Heart left ventricle (tissue), 16 donors: ENCODE data around the gene NELL1. TPM values are rescaled to one million over a fixed set of nuclear protein-coding genes. Genes with fewer than 3 reads are reported as not detected.
A peak's percentile ranks its signal among the peaks of the same experiment; 100 is the strongest.

Experiments
- ATAC-seq, 4 donors: fragments of 200-7000 bp; cut with Tn5 transposase; one replicate each; pipeline ENCODE4 v1.9.1; 2020 to 2022; ENCODE audit warnings: moderate library complexity in 4 of 4, mild to moderate bottlenecking in 3 of 4, moderate number of reproducible peaks in 1 of 4
- DNase-seq, 5 donors: peaks; one replicate each; pipeline ENCODE4 v3.0.0-alpha.2; 2020
- H3K27ac ChIP-seq, 12 donors: fragments of 200-600 bp; sonication (generic) in 4 of 12; one replicate each; pipeline versions ENCODE4 v1.5.0 to v1.8.0; 2016 to 2022; ENCODE audit warnings: mild to moderate bottlenecking in 2 of 12
- H3K27me3 ChIP-seq, 9 donors: fragments of 200-600 bp; sonication (generic) in 2 of 9; one replicate each; pipeline versions ENCODE4 v1.5.1 to v1.8.0; 2016 to 2022; ENCODE audit warnings: mild to moderate bottlenecking in 3 of 9
- H3K36me3 ChIP-seq, 9 donors: fragments of 200-600 bp; sonication (generic) in 2 of 9; one replicate each; pipeline versions ENCODE4 v1.5.0 to v1.8.0; 2018 to 2022; ENCODE audit warnings: mild to moderate bottlenecking in 2 of 9
- H3K4me1 ChIP-seq, 12 donors: fragments of 200-600 bp; sonication (generic) in 4 of 12; one replicate each; pipeline versions ENCODE4 v1.5.0 to v1.8.0; 2016 to 2022; ENCODE audit warnings: mild to moderate bottlenecking in 3 of 12
- H3K4me3 ChIP-seq, 12 donors: fragments of 200-600 bp; sonication (generic) in 4 of 12; one replicate each; pipeline versions ENCODE4 v1.5.0 to v1.8.0; 2017 to 2022; ENCODE audit warnings: mild to moderate bottlenecking in 9 of 12, moderate library complexity in 4 of 12
- H3K9me3 ChIP-seq, 12 donors: fragments of 200-600 bp; sonication (generic) in 4 of 12; one replicate each; pipeline versions ENCODE4 v1.5.0 to v1.8.0; 2016 to 2022; ENCODE audit warnings: mild to moderate bottlenecking in 1 of 12
- POLR2A ChIP-seq, 2 donors: fragments of 450-650 bp; IDR thresholded peaks; one replicate each; pipeline ENCODE4 v1.6.1; 2017; ENCODE audit warnings: antibody characterized with exemption in 2 of 2, mild to moderate bottlenecking in 2 of 2, moderate library complexity in 2 of 2
- WGBS, 4 donors: extraction: QIAGEN DNeasy Blood & Tissue Kit in 2 of 4; methylation state at CpG; one replicate each; pipeline versions ENCODE4 v1.1.5 to v1.1.7; 2013 to 2018; 5-methylcytosine and 5-hydroxymethylcytosine counted together
- intact Hi-C, 10 donors: fragments of 100-400 bp; cut with DNase I; formaldehyde crosslinking; loops; one replicate each; pipeline versions ENCODE4 v1.11.1 to v1.14.2; 2022
- polyA plus RNA-seq, 2 donors: library from polyadenylated mRNA; stranded (reverse); fragments of 200-250 nt; gene quantifications; one replicate each; pipeline ENCODE4 v1.2.3, GENCODE V29; 2013
- total RNA-seq, 9 donors: library from RNA; depleted of rRNA in 2 of 9; stranded (reverse); fragments of >200 nt in 2 of 9; fragmentation: NEBNext Ultra II Directional in 3 of 9; extraction: Animal tissue kit (Norgen Biotek cat#: 25700) in 3 of 9; gene quantifications; one replicate each; pipeline versions ENCODE4 v1.1.0 to v1.2.4, GENCODE V29; 2016 to 2023
- TF ChIP-seq, protein P1 (sequence below), 12 donors: fragments of 200-600 bp; sonication (generic) in 4 of 12; IDR thresholded peaks; one replicate each; pipeline versions ENCODE4 v1.5.0 to v1.8.0; 2018 to 2022; ENCODE audit warnings: antibody characterized with exemption in 12 of 12, mild to moderate bottlenecking in 5 of 12
- donor health status: ischemic (EF 13 %, LVEDD 7.1; RV severe dilation, severe dysfunction).
- donor health status: healthy with polysubstance abuse.
- donor health status: DM: no; HTN: yes; CAD: no.
- donor health status: DM: no; HTN: no; CAD: no.
- donor health status: ischemic (EF 25% LVEDD 6.9; RV normal size, moderate dysfunction).
- donor health status: ischemic (EF 25% LVEDD 5.7; RV mildly dilated, moderate dysfunction).
- donor health status: healthy.
- donor health status: DM: yes; HTN: yes; CAD: no.
- donor health status: ischemic (EF 35%, LVEDD 5.7; RV mildly dilated, moderate dysfunction).
- donor health status: nonischemic (EF 11% LVEDD 7.7; RV severe dilation, severe dysfunction).
- donor health status: DM: yes; HTN: yes; CAD: no.
- donor health status: PGD.
- donor health status: ischemic (EF 29% LVEDD 5.4; RV normal size, mild dysfunction).
- donor health status: nonischemic (EF 23%, LVEDD 6.1; RV moderate dilation, normal function).

The NELL1 gene
- total and polyA plus RNA-seq, 11 donors = 1.6 TPM; not detected in 10

DNA sequence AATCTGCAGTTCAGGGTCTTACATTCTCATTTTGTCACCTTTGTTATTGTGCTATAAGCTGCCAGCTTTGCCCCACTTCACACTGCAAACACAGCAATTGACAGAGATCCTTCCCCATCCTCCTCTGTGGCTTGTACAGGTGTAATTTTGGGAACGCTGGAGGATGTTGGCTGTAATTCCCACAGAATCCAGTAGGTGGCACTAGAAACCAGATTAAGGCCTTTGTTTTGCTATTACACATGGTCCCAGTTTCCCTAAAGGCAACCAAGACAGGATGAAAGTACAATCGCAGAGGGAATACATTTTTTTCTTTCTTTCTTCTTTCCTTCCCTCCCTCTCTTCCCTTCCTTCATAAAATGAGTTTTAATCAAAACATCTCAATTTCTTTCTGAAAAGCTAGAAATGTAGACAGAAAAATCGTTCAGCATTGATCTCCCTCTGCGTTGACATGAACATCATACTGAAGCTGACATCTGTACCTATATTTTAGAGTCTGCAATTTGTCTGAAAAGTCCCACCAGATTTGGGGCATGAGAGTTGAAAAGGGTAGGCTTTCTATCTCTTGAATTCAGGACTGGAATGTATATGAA is 21.3 kb upstream of the NELL1 start:
- H3K27ac ChIP-seq = no peak overlapping the region
- H3K27me3 ChIP-seq = peaks cover 0 to 14% (median 0%) of the 10 kb centered on the region in 9 donors
- no peaks in the 10 kb centered on the region for H3K9me3 ChIP-seq
- no peaks in the 10 kb centered on the region for H3K36me3 ChIP-seq
- H3K4me3 ChIP-seq = no peak overlapping the region
- no peak for TF ChIP-seq POLR2A (IDR thresholded peaks at IDR 0.05)
- TF ChIP-seq, protein P1, sequence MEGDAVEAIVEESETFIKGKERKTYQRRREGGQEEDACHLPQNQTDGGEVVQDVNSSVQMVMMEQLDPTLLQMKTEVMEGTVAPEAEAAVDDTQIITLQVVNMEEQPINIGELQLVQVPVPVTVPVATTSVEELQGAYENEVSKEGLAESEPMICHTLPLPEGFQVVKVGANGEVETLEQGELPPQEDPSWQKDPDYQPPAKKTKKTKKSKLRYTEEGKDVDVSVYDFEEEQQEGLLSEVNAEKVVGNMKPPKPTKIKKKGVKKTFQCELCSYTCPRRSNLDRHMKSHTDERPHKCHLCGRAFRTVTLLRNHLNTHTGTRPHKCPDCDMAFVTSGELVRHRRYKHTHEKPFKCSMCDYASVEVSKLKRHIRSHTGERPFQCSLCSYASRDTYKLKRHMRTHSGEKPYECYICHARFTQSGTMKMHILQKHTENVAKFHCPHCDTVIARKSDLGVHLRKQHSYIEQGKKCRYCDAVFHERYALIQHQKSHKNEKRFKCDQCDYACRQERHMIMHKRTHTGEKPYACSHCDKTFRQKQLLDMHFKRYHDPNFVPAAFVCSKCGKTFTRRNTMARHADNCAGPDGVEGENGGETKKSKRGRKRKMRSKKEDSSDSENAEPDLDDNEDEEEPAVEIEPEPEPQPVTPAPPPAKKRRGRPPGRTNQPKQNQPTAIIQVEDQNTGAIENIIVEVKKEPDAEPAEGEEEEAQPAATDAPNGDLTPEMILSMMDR (IDR thresholded peaks at IDR 0.05) = peak; percentile 68 to 90 (median 86)
- DNase-seq = no peak
- intact Hi-C loops = loop anchor here in 9 of 10 donors (2.0 to 10.0 kb wide), 8 partner anchors 864 to 1657 kb away; no protein-coding TSS in a partner anchor
- peak in 3 of 4 donors; percentile 41 to 56 (median 47) for ATAC-seq
- H3K4me1 ChIP-seq = no peaks in the 10 kb centered on the region
- WGBS, 4 donors = 36 to 41% (median 38%) methylated on average over 4 of the region's 4 CpGs

DNA sequence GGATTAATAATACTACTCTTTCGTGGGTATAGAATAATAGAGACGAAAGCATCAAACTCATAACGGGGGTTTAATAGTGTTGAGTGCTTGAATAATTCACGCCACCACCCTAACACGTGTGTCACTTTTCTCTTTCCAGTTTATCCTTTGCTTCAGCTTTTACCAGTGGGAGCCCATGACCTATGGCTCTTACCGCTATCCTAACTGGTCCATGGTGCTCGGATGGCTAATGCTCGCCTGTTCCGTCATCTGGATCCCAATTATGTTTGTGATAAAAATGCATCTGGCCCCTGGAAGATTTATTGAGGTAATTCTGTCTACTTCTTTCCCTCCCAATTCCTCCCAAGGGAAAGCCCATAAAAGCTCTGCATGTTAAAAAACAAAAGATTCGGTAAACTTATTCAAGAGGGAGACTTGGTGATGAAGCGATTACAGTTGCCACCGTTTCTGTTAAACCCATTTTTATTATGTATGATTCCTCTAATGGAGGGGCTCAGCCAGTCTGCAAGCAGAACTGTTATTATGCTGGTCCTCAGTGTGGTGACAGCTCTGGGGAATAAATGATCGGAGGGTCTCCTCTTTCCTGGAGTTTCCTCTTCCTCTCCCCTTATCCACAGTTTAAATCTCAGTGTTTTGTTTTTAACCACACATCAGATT is 17.1 kb upstream of the NELL1 start:
- Histone ChIP-seq H3K27ac (no peak overlapping the region), H3K9me3 (no peaks in the 10 kb centered on the region), H3K4me1 (no peaks in the 10 kb centered on the region), H3K4me3 (no peak overlapping the region), H3K27me3 (peaks cover 0 to 32% (median 0%) of the 10 kb centered on the region in 9 donors), H3K36me3 (no peaks in the 10 kb centered on the region)
- no peak for DNase-seq
- intact Hi-C loops = loop anchor here in 1 of 10 donors (10.0 kb wide), 1 partner anchor 1643 kb away; no protein-coding TSS in a partner anchor
- 80 to 85% (median 82%) methylated on average over 13 of the region's 13 CpGs for WGBS, 4 donors
- no peak for TF ChIP-seq POLR2A (IDR thresholded peaks at IDR 0.05)
- TF ChIP-seq, protein P1 (IDR thresholded peaks at IDR 0.05) = no peak
- no peak for ATAC-seq

DNA sequence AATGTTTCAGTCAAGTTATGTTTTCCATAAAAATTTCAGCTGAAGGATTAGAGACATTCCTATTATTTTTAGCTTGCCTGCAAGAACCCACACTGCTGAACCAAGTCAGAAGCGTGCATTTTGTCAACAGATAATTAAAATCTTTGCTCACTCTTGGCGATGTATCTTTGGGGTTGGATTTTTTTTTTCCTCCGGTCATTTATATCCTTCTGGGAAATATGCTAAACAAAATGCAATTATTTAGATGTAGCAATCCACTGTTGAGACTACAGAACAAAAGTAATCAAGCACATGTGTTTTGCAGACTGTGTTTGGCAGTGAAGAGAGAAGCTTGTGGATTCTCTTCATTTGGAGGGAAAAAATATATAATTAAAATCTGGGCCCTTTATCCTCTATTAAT is 15.3 kb upstream of the NELL1 start:
- no peak overlapping the region for H3K4me3 ChIP-seq
- no peak for DNase-seq
- peaks cover 0 to 32% (median 0%) of the 10 kb centered on the region in 9 donors for H3K27me3 ChIP-seq
- no peaks in the 10 kb centered on the region for H3K9me3 ChIP-seq
- no peak for ATAC-seq
- intact Hi-C loops = loop anchor here in 1 of 10 donors (10.0 kb wide), 1 partner anchor 1641 kb away; no protein-coding TSS in a partner anchor
- 70 to 78% (median 75%) methylated on average over 3 of the region's 3 CpGs for WGBS, 4 donors
- TF ChIP-seq, protein P1 (IDR thresholded peaks at IDR 0.05) = no peak
- no peak for TF ChIP-seq POLR2A (IDR thresholded peaks at IDR 0.05)
- no peak overlapping the region for H3K27ac ChIP-seq
- H3K36me3 ChIP-seq = no peaks in the 10 kb centered on the region
- H3K4me1 ChIP-seq = no peaks in the 10 kb centered on the region

DNA sequence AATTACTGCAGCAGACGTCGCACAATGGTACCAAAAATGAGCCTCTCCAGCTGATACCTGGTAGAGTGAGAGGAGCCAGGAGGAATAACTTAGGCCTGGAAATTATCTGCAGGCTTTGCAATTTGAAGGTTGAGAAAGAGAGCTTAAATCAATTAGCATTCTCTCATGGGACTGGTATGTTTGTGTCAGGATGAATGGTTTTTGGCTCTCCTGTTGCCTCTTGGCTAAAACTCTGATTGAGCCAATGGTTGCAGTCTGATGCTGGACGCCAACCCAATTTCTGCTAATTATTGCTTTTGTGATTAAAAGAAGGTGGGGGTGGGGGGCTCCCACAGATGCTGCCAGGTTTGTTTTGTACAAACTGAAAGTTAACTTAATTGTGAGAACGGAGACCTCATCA is 12.5 kb upstream of the NELL1 start:
- TF ChIP-seq, protein P1 (IDR thresholded peaks at IDR 0.05) = no peak
- TF ChIP-seq POLR2A (IDR thresholded peaks at IDR 0.05) = no peak
- Histone ChIP-seq H3K36me3 (no peaks in the 10 kb centered on the region), H3K27me3 (peaks cover 0 to 28% (median 0%) of the 10 kb centered on the region in 9 donors), H3K4me3 (no peak overlapping the region), H3K27ac (no peak overlapping the region), H3K9me3 (peaks cover 0 to 3% (median 0%) of the 10 kb centered on the region in 12 donors), H3K4me1 (no peaks in the 10 kb centered on the region)
- 79 to 86% (median 83%) methylated on average over 4 of the region's 4 CpGs for WGBS, 4 donors
- ATAC-seq (no peak), DNase-seq (no peak)
- intact Hi-C loops = loop anchor here in 1 of 10 donors (10.0 kb wide), 1 partner anchor 1638 kb away; no protein-coding TSS in a partner anchor
